ENCODE data around the gene ARX. TPM values are rescaled to one million over a fixed set of nuclear protein-coding genes. Genes with fewer than 3 reads are reported as not detected.

The ARX gene
- polyA plus RNA-seq, 3 donors = not detected

GRCh38 chrX:25020391-25020904 is 4.7 kb upstream of the ARX start:
- WGBS (ENCODE audit: insufficient coverage) = 0% methylated on average over 6 of the region's 27 CpGs
- H4K20me1 ChIP-seq (ENCODE audit: insufficient read depth, low read length) = no peaks in the 10 kb centered on the region
- Mint-ChIP-seq H3K4me3 (peak overlapping the region in 1 of 2 donors; percentile 73), H3K4me1 (peaks cover 38% of the 10 kb centered on the region), H3K27ac (no peak overlapping the region), H3K9me3 (peaks cover 0 to 34% (median 30%) of the 10 kb centered on the region in 7 donors), H3K27me3 (ENCODE audit: low read depth in 3 of 3) (peaks cover 82 to 96% (median 92%) of the 10 kb centered on the region in 3 donors), H3K36me3 (peaks cover 0 to 12% of the 10 kb centered on the region in 2 donors)
- H2AFZ ChIP-seq (ENCODE audit: insufficient read depth, low read depth, low read length, poor library complexity, severe bottlenecking) = no peak overlapping the region
- H3K27me3 ChIP-seq (ENCODE audit: control insufficient read depth in 2 of 2, insufficient read depth in 2 of 2, low read length in 2 of 2) = peaks cover 68 to 93% of the 10 kb centered on the region in 2 donors
- no peak for DNase-seq
- H3K4me2 ChIP-seq (replicated peaks; ENCODE audit: extremely low read depth, low read length, poor library complexity, severe bottlenecking) = peak overlapping the region; percentile 40
- peaks cover 15 to 21% of the 10 kb centered on the region in 2 donors for H3K4me1 ChIP-seq (ENCODE audit: control insufficient read depth in 1 of 2, insufficient read depth in 2 of 2, low read length in 2 of 2)
- no peaks in the 10 kb centered on the region for H3K79me2 ChIP-seq (ENCODE audit: insufficient read depth, low read length)
- H3K9ac ChIP-seq (ENCODE audit: insufficient read depth, low read length, poor library complexity, severe bottlenecking) = no peak overlapping the region
- H3K4me3 ChIP-seq (replicated peaks in 1 of 3; ENCODE audit: low read depth in 2 of 3, low read length in 3 of 3) = no peak overlapping the region
- TF ChIP-seq, protein P1, sequence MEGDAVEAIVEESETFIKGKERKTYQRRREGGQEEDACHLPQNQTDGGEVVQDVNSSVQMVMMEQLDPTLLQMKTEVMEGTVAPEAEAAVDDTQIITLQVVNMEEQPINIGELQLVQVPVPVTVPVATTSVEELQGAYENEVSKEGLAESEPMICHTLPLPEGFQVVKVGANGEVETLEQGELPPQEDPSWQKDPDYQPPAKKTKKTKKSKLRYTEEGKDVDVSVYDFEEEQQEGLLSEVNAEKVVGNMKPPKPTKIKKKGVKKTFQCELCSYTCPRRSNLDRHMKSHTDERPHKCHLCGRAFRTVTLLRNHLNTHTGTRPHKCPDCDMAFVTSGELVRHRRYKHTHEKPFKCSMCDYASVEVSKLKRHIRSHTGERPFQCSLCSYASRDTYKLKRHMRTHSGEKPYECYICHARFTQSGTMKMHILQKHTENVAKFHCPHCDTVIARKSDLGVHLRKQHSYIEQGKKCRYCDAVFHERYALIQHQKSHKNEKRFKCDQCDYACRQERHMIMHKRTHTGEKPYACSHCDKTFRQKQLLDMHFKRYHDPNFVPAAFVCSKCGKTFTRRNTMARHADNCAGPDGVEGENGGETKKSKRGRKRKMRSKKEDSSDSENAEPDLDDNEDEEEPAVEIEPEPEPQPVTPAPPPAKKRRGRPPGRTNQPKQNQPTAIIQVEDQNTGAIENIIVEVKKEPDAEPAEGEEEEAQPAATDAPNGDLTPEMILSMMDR (IDR thresholded peaks at IDR 0.05) = no peak
- H3K9me3 ChIP-seq (replicated peaks in 1 of 2; ENCODE audit: control insufficient read depth in 1 of 2, insufficient read depth in 1 of 2, low read length in 2 of 2) = peaks cover 0 to 47% of the 10 kb centered on the region in 2 donors
- H3K27ac ChIP-seq (ENCODE audit: low read depth in 1 of 2, low read length in 2 of 2) = no peak overlapping the region
- no peaks in the 10 kb centered on the region for H3K36me3 ChIP-seq (replicated peaks in 1 of 2; ENCODE audit: control insufficient read depth in 1 of 2, insufficient read depth in 2 of 2, low read length in 2 of 2)
- intact Hi-C loops (cut with micrococcal nuclease) = no loop called here

GRCh38 chrX:25019707-25020390 is 4.1 kb upstream of the ARX start:
- H3K79me2 ChIP-seq (ENCODE audit: insufficient read depth, low read length) = no peaks in the 10 kb centered on the region
- Mint-ChIP-seq H3K9me3 (peaks cover 0 to 40% (median 34%) of the 10 kb centered on the region in 7 donors), H3K4me3 (peak overlapping the region in 1 of 2 donors; percentile 73), H3K36me3 (peaks cover 0 to 12% of the 10 kb centered on the region in 2 donors), H3K4me1 (peaks cover 41% of the 10 kb centered on the region), H3K27ac (no peak overlapping the region), H3K27me3 (ENCODE audit: low read depth in 3 of 3) (peaks cover 85 to 96% (median 92%) of the 10 kb centered on the region in 3 donors)
- no peak overlapping the region for H3K27ac ChIP-seq (ENCODE audit: low read depth in 1 of 2, low read length in 2 of 2)
- no peaks in the 10 kb centered on the region for H3K36me3 ChIP-seq (replicated peaks in 1 of 2; ENCODE audit: control insufficient read depth in 1 of 2, insufficient read depth in 2 of 2, low read length in 2 of 2)
- intact Hi-C loops (cut with micrococcal nuclease) = no loop called here
- H4K20me1 ChIP-seq (ENCODE audit: insufficient read depth, low read length) = no peaks in the 10 kb centered on the region
- H3K4me2 ChIP-seq (replicated peaks; ENCODE audit: extremely low read depth, low read length, poor library complexity, severe bottlenecking) = no peak overlapping the region
- no peak overlapping the region for H3K4me3 ChIP-seq (replicated peaks in 1 of 3; ENCODE audit: low read depth in 2 of 3, low read length in 3 of 3)
- H2AFZ ChIP-seq (ENCODE audit: insufficient read depth, low read depth, low read length, poor library complexity, severe bottlenecking) = no peak overlapping the region
- H3K27me3 ChIP-seq (ENCODE audit: control insufficient read depth in 2 of 2, insufficient read depth in 2 of 2, low read length in 2 of 2) = peaks cover 72 to 94% of the 10 kb centered on the region in 2 donors
- TF ChIP-seq, protein P1 (IDR thresholded peaks at IDR 0.05) = no peak
- H3K9ac ChIP-seq (ENCODE audit: insufficient read depth, low read length, poor library complexity, severe bottlenecking) = no peak overlapping the region
- peaks cover 0 to 52% of the 10 kb centered on the region in 2 donors for H3K9me3 ChIP-seq (replicated peaks in 1 of 2; ENCODE audit: control insufficient read depth in 1 of 2, insufficient read depth in 1 of 2, low read length in 2 of 2)
- DNase-seq = no peak
- WGBS (ENCODE audit: insufficient coverage) = no CpG with 5 or more reads among the region's 22 CpGs
- H3K4me1 ChIP-seq (ENCODE audit: control insufficient read depth in 1 of 2, insufficient read depth in 2 of 2, low read length in 2 of 2) = peaks cover 16 to 23% of the 10 kb centered on the region in 2 donors

Data from CD14-positive monocyte (primary cell).